Stimulated activated naive CD8-positive, alpha-beta T cell treated with anti-CD3 and anti-CD28 coated beads, Interleukin-15, Interleukin-2, amounts not matched to agents 100 U/mL and 50 U/mL, for 24 hours (primary cell): ENCODE data around the gene ZNF582.

Experiments
- ATAC-seq: fragments of 150-1000 bp; cut with Tn5 transposase; one replicate; pipeline ENCODE4 v1.10.0; 2021
- DNase-seq: peaks from one replicate; pipeline ENCODE4 v3.0.0; 2021

ZNF582 gene

DNA sequence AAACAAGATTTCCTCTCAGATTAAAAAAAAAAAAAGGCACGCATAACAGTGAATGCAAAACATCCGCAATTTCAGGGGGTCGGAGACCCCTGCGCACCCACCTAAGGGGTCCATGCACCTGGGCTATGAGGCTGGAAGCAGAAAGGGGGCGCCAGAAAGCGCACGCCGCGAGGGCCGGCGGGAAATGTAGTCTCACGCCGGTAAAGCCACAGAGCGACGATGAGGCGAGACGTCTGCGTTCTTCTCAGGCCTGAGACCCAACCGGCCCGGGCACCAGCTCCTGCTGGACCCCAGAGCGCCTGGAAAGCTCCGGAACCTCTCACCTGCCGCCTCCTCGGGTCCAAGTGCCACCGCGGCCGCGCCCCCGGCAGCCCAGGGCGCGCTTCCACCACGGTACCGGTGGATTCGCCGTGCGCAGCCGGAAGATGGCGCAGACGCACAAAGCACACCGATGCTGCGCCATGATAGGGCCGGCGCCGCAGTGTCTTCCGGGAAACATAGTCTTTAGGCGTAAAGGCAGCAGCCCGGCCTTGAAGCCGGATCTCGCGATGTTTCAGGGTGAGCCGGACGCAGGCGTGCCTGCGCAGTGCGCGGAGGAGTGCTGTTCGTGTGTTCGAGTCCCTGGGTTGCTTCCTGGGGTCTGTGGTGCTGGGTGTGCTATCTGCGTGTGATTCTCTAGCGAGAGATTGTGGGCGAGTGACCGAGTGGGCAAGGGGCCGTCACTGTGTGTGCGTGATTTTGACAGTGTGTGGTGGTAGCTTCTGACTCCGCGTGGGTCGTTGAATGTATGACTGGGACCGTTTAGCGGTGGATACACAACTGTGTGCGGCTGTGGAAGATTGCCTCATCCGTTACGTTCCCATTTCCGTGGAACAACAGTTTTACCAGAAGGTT lies at the start of gene ZNF582:
Gene ZNF582, minus strand, starts transcription at position 416 of the 894 bp plus-strand sequence. CDS start 1,782 bp downstream, outside the sequence.
- peak; percentile 98 for ATAC-seq
- peak; percentile 89 for DNase-seq

DNA sequence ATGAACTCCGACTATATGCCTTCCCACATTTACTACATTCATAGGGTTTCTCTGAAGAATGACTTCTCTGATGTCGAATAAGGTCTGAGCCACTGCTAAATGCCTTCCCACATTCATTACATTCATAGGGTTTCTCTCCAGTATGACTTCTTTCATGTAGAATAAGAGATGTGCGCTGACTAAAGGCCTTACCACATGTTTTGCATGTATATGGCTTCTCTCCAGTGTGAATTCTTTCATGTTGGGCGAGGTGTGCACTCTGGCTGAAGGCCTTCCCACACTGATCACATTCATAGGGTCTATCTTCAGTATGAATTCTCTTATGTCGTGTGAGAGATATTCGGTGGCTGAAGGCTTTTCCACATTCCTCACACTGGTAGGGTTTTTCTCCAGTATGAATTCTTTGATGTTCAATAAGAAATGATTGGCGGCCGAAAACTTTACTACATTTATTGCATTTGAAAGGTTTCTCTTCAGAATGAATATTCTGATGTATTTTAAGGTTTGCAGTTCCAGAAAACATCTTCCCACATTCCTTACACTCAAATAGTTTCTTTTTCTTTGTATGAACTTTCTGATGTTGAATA lies 48.0 kb upstream of the ZNF582 start:
- DNase-seq, result no peak
- ATAC-seq, result no peak

DNA sequence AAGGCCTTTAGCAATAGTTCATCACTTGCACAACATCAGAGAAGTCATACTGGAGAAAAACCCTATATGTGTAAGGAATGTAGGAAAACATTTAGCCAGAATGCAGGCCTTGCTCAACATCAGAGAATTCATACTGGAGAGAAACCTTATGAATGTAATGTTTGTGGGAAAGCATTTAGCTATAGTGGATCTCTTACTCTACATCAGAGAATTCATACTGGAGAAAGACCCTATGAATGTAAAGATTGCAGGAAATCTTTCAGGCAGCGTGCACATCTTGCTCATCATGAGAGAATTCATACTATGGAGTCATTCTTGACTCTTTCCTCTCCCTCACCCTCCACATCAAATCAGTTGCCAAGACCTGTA lies 30.6 kb upstream of the ZNF582 start:
- no peak for DNase-seq
- ATAC-seq, result no peak

DNA sequence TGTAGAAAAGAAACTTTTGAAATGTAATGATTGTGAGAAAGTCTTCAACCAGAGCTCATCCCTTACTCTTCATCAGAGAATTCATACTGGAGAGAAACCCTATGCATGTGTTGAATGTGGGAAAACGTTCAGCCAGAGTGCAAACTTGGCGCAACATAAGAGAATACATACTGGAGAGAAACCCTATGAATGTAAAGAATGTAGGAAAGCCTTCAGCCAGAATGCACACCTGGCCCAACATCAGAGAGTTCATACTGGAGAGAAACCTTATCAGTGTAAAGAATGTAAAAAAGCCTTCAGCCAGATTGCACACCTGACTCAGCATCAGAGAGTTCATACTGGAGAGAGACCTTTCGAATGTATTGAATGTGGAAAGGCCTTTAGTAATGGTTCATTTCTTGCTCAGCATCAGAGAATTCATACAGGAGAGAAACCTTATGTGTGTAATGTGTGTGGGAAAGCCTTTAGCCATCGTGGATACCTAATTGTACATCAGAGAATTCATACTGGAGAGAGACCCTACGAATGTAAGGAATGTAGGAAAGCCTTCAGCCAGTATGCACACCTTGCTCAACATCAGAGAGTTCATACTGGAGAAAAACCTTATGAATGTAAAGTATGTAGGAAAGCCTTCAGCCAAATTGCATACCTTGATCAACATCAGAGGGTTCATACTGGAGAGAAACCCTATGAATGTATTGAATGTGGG lies 30.1 kb upstream of the ZNF582 start:
- no peak for DNase-seq
- ATAC-seq, result no peak

DNA sequence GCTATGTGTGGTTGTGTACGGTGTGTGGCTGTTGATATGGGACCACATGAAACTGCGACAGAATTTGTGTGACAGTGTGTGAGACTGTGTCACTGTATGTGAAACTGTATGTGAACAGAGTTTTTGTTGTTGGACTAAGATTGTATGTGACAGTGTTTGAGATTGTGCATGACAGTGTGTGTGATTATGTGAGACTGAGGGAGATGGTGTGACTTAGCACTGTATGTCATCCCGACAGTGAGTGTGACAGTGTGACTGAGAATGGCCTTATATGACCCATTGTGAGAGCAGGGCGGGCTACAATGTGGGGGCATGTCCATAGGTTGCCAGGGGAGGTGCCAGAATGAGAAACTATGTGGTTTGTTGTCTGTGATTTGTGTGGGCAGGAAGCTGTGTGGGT lies 11.7 kb upstream of the ZNF582 start:
- DNase-seq, result no peak
- no peak for ATAC-seq

DNA sequence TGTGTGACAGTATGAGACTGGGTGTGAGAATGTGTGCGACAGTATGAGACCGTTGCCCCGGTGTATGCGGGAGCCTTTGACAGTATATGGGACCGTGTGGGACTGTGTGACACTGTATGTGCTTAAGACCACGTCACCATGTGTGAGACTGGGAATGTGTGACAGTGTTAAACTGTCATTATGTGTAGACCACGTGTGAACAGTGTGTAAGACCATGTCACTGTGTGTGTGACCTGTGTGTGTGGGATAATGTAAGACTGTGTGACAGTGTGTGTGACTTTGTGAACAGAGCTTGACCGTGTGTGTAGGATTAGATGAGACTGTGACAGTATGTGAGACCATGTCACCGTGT lies 11.3 kb upstream of the ZNF582 start:
- peak; percentile 1 for ATAC-seq
- DNase-seq, result no peak

DNA sequence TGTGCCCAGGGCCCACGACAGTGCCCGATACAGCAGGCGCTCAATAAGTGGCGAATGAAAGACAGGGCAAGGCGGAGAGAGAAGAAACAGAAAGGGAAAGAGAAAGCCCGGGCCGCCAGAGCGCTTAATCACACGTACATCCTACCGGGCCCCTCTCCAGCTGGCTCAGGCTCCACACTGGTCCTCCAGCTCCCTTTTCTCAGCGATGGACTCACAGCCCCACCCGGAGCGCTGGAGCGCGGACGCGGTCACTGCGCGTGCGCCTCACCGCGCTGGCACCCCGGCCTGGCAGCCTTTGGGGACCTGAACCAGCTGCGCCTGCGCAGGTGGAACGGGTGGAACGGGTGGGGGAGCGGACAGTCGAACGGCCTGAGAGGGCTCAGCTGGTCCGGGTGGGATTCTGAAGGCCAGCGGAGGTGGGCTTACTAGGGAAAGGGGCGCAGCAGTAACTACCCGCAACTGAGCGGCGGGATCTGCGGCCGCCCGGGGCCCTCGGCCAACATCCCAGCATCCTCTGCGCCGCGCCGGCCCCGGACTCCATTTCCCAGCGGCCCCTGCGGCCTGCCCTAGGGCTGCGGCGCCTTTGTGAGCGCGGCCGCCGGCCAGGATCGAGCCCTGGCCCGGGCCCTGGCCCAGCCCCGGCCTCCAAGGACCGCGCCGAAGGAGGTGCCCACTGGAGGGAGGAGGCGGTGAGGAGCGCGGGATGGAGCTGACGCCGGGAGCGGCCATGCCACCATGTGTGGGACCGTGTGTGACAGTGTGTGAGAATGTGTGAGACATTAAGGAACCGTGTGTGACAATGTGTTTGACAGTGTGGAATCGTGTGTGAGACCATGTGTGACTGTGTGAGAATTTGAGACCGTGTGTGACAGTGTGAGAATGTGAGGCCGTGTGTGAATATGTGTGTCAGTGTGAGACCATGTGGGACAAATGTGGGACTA lies 10.7 kb upstream of the ZNF582 start, which contains the start of gene ZNF583:
Gene ZNF583, plus strand, starts transcription at position 569 of the 941 bp plus-strand sequence. CDS start 2,783 bp downstream, outside the sequence.
- peak; percentile 91 for ATAC-seq
- peak; percentile 92 for DNase-seq

DNA sequence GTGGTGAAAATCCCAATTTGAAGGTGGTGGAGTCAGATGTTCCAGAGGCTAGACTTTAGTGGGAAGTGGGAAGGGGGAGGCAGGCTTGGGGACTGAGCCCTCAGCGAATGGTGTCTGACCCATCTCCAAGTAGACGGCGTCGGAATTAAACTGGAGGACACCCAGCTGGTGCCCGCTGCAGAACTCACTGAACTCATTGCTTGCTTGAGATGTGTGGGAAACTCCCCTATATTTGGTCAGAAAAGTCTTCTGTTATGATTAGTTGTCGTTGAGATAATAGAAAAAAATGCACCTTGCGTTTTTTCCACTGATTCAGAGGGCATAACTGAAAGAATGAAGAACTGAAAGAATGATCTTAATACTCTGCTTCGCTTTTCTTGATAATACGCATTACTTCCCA lies 9.9 kb upstream of the ZNF582 start:
- ATAC-seq (no peak), DNase-seq (no peak)

DNA sequence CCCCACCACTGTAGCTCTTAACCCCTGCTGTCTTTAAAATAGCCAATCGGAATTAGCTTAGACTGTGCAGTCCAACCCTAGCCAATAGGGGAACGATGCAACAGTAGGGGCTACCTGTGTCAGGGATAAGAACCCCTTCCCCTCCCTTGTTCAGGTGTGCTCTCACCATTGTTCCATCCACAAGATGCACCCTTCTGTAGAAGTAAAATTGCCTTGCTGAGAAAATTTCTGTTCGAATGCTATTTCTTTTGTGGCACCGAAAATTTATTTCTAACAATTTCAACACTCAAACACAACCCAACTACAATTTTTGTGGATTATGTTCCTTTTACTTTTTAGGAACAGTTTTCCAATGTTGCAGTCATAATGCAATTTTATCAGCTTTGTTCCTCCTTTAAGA lies 7.2 kb upstream of the ZNF582 start:
- DNase-seq (no peak), ATAC-seq (no peak)

DNA sequence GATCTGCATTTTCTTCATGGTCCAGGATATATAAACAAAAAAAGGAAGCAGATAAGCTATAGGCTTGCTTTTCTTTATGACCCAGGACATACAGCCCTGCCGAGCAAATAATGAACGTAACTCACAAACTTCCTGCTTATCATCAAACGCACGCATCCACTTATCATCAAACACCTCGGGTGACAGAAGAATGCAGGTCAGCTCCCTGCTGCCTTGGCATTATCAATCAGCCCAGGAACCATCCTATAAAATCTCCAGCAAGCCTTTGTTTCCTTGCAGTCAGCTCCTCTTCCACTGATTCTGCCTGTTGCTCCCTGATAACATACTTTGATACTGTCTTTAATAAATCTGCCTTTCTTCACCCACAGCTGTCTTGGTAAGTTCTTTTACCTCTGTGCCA lies 5.5 kb upstream of the ZNF582 start:
- ATAC-seq, result no peak
- DNase-seq, result no peak

DNA sequence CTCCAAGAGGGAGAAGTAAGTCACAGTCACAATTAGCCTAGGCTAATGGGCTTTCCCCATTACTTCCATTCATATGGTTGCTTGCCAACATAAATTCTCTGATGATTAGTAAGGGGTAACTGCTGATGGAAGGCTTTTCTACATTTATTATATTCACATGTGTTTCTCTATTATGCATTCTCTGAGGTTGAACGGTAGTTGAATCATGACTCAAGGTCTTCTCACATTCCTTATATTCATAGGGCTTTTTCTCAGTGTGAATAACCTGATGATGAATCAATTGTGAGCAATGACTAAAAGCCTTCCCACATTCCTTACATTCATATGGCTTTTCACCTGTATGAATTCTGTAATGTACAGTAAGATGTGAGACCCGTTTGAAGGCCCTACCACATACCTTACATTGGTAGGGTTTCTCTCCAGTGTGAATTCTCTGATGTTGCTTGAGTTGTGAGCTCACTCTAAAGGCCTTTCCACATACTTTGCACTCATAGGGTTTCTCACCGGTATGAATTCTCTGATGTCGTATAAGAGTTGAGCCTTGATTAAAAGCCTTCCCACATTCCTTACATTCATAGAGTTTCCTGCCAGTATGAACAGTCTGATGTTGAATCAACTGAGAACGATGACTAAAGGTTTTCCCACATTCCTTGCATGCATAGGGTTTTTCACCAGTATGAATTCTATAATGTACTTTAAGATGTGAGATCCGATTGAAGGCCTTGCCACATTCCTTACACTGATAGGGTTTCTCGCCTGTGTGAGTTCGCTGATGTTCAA lies 9.3 kb downstream of the ZNF582 start:
- ATAC-seq (no peak), DNase-seq (no peak)

DNA sequence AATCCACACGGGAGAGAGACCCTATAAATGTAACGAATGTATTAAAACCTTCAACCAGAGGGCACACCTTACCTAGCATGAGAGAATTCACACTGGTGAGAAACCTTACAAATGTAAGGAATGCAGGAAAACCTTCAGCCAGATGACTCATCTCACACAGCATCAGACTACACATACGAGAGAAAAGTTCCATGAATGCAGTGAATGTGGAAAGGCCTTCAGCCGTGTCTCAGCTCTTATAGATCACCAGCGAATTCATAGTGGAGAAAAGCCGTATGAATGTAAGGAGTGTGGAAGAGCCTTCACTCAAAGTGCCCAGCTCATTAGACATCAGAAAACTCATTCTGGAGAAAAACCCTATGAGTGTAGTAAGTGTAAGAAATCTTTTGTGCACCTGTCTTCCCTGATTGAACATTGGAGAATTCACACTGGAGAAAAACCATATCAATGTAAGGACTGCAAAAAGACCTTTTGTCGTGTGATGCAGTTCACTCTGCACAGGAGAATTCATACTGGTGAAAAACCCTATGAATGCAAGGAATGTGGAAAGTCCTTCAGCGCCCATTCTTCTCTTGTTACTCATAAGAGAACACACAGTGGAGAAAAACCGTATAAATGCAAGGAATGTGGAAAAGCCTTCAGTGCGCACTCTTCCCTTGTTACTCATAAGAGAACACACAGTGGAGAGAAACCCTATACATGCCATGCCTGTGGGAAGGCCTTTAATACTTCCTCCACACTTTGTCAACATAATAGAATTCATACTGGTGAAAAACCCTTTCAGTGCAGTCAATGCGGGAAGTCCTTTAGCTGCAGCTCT lies 16.0 kb downstream of the ZNF582 start:
- ATAC-seq (no peak), DNase-seq (no peak)

DNA sequence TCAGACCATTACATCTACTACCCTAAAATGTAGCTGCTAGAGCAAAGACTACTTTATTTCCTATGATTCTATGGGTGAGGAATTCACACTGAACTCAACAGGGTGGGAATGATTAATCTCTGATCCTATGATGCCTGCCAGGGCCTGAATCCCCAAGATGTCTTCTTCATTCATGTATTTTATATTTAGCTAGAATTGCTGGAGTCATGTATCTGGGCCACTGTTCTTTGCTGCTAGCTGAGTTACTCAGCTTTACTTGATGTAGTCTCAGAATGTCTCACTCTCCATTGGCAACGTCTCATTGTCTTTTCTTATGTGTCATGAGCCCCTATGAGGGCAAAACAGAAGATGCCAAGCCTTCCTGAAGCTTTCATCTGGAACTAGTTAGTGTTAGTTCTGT lies 21.1 kb downstream of the ZNF582 start:
- no peak for DNase-seq

DNA sequence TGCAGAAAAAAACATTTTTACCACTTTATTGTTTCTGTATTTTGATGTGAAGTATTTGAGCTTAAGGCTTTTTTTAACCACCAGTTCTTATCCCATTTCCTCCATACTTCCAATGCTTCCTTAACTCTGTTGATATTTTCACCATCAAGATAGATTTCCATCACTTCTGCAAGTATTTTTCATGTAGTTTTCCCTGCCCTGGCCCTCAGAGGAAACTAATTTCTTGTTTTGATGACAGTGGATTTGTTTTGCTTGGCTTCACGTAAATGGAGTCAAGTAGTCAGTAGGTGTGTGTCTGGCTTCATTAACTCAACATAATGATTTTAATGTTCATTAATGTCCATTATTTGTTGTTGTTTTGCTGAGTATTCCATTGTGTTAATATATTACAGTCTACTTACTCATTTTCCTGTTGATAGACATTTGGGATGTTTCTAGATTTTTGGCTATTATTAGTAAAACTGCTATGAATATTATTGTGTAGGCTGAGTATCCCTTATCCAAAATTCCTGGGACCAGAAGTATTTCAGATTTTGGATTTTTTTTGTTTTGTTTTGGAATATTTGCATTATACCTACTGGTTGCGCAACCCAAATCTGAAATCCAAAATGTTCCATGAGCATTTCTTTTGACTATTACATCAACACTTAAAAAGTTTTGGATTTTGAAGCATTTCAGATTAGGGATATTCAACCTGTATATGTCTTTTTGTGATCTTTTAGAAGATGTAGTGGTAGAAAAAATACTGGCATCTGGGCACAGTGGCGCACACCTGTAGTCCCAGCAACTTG lies 23.3 kb downstream of the ZNF582 start:
- ATAC-seq, result no peak
- DNase-seq, result no peak

More for the DNA sequence above, 21.1 kb downstream of the ZNF582 start:
- ATAC-seq, result no peak

DNA sequence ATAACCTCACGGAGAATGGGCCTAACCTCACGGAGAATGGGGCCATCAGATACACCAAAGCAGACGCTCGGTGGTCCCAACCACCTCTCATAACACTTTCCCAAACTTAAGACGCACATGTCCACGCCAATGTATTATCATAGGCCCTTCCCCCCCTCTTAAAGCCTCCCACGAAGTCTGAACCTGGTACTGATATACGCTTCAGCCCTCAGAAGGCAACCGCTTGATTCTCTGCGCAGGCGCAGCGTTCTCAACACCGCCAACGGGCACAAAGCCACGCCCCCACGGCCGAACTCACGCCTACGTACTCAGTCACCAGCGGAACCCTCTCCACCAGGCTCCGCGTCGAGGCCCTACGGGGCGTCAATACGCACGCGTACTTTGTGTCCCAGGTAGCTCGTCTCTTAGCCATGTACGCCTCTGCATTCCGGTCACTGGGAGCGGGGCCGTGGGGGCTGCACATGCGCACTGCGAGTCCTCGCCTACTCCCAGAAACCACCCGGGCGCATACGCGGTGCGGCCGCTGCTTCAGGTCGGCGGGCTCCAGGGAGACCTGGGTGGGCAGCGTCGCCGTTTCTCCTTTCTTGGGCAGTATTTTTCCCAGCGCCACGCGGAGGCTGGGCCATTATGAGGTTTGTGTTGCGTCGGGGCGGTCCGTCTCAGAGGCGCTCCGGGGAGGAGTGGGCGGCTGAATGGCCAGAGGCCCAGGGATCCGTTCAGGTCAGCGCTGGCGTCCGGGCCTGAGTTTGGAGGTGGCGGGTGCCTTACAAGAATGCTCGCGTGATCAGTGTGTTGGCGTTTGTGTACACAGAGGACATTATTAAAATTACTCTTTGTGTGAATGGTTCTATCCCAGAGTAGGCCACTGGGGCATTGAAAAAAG lies 25.3 kb downstream of the ZNF582 start:
- DNase-seq (peak; percentile 80), ATAC-seq (peak; percentile 97)

DNA sequence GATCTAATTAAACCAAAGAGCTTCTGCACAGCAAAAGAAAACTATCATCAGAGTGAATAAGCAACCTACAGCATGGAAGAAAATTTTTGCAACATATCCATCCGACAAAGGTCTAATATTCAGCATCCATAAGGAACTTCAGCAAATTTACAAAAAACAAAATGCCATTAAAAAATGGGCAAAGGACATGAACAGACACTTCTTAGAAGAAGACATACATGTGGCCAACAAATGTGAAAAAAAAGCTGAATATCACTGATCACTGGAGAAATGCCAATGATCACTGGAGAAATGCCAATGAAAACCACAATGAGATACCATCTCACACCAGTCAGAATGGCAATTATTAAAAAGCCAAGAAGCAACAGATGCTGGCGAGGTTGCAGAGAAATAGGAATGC lies 32.5 kb downstream of the ZNF582 start:
- ATAC-seq, result no peak

DNA sequence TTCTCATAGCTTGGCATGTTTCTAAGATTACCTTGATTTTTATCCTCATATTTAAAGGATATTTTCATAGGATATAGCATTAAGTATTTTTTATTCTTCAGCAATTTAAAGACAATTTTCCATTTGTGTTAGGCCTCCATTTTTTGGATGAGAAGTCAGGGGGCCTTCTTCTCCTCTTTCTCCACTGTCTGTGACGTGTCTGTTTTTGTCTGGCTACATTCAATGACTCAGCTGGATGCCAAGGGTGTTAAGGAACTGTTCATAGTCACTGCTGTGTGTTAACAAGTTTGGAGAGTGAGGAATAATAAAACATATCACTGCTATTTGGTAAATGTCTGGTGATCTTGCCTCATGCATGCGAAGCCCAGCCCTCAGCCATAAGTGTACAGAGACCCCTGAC lies 36.4 kb downstream of the ZNF582 start:
- DNase-seq (no peak), ATAC-seq (no peak)

More for the DNA sequence above, 32.5 kb downstream of the ZNF582 start:
- no peak for DNase-seq

DNA sequence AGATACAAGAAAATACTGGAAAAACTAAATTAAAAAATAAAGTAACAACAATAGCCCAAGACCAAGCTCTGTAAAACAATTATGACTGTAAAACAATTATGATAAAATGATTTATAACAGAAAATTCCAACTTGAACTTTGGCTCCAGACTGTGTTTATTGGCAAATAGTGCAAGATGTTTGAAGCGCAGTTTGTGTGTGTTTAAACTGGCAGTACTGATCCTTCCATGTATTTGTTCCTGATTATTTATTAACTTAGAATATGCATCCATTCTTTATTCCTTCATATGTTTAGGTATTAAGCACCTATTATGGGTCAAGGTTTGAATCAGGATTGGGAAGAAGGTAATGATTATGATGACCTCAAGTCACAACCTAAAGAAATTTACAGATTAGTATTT lies 37.8 kb downstream of the ZNF582 start:
- DNase-seq, result no peak
- no peak for ATAC-seq
